ENCODE data around the gene THSD1. TPM values are rescaled to one million over a fixed set of nuclear protein-coding genes. Genes with fewer than 3 reads are reported as not detected.
A peak's percentile ranks its signal among the peaks of the same experiment; 100 is the strongest.
"Not testable (repeated sequence)": the region's sequence is repeated elsewhere in the genome, so short reads cannot be mapped to it uniquely, and the experiment has no call there.

The THSD1 gene
- total and polyA plus RNA-seq, 12 donors, result 3.8 to 9.3 (median 6.7) TPM

- Histone ChIP-seq H3K4me1 (peaks cover 0 to 8% (median 0%) of the 10 kb centered on the region in 9 donors), H3K9me3 (no peaks in the 10 kb centered on the region), H3K36me3 (no peaks in the 10 kb centered on the region), H3K27me3 (no peaks in the 10 kb centered on the region), H3K27ac (peak overlapping the region in 8 of 10 donors; percentile 1 to 47 (median 36)), H3K4me3 (peak overlapping the region in 5 of 10 donors; percentile 2 to 19 (median 10))
- WGBS, 2 donors, result 74 to 82% methylated on average over 10 of the region's 10 CpGs
- TF ChIP-seq CTCF (IDR thresholded peaks at IDR 0.05), result no peak
- ATAC-seq (peak in 6 of 8 donors; percentile 31 to 77 (median 67)), DNase-seq (no peak)
- intact Hi-C loops (cut with DNase I), result loop anchor here in 4 of 10 donors (5.0 to 10.0 kb wide), 2 partner anchors 108 to 111 kb away; partner anchors contain the start of genes VPS36 (in 4 of the 4) and CKAP2 (in 2 of the 4)
Observed at GRCh38 chr13:52344108-52344507, 61.9 kb downstream of the THSD1 start.

GRCh38 chr13:52342203-52342602, 63.8 kb downstream of the THSD1 start:
- WGBS, 2 donors, result 82 to 94% methylated on average over 3 of the region's 3 CpGs
- H3K27ac ChIP-seq, ATAC-seq, H3K9me3 ChIP-seq, H3K36me3 ChIP-seq, H3K27me3 ChIP-seq, H3K4me1 ChIP-seq, DNase-seq, H3K4me3 ChIP-seq: not testable (repeated sequence)
- intact Hi-C loops (cut with DNase I), result loop anchor here in 5 of 10 donors (2.0 to 10.0 kb wide), 3 partner anchors 109 to 113 kb away; partner anchors contain the start of genes VPS36 (in 5 of the 5) and CKAP2 (in 2 of the 5)

- H3K27me3 ChIP-seq; DNase-seq; H3K4me3 ChIP-seq; H3K36me3 ChIP-seq; H3K27ac ChIP-seq; intact Hi-C loops (cut with DNase I); H3K4me1 ChIP-seq; H3K9me3 ChIP-seq; ATAC-seq: not testable (repeated sequence)
- WGBS, 2 donors, result 79 to 87% methylated on average over 7 of the region's 7 CpGs
Observed at GRCh38 chr13:52337828-52338455, 68.0 kb downstream of the THSD1 start.

GRCh38 chr13:52334107-52334506, 71.9 kb downstream of the THSD1 start:
- ATAC-seq; intact Hi-C loops (cut with DNase I); H3K27me3 ChIP-seq; H3K27ac ChIP-seq; H3K4me1 ChIP-seq; H3K36me3 ChIP-seq; DNase-seq; H3K4me3 ChIP-seq; H3K9me3 ChIP-seq: not testable (repeated sequence)
- WGBS, 2 donors, result no CpG with 5 or more reads among the region's 22 CpGs

- not testable (repeated sequence) for H3K27ac ChIP-seq
Observed at GRCh38 chr13:52331844-52332243, 74.1 kb downstream of the THSD1 start.

More at GRCh38 chr13:52331844-52332243, 74.1 kb downstream of the THSD1 start:
- WGBS, 2 donors, result 85 to 92% methylated on average over 3 of the region's 6 CpGs
- H3K27me3 ChIP-seq; intact Hi-C loops (cut with DNase I); H3K9me3 ChIP-seq; H3K4me3 ChIP-seq; ATAC-seq; H3K4me1 ChIP-seq; H3K36me3 ChIP-seq; DNase-seq: not testable (repeated sequence)

Other genes with a start within 250 kb of the THSD1 start
- gene NEK3, start 246.6 kb downstream of the THSD1 start, total RNA-seq, result 1 to 10 TPM; 4.5 to 7.1 (median 5.8) TPM
- 10 to 100 TPM in 1 of 2 donors, 1 to 10 TPM in 1; 7.5 to 37.9 TPM for gene NEK3, start 246.6 kb downstream of the THSD1 start, polyA plus RNA-seq
- 10 to 100 TPM; 25.3 to 36.5 (median 32.7) TPM for gene VPS36, start 44.5 kb upstream of the THSD1 start, total RNA-seq
- gene VPS36, start 44.5 kb upstream of the THSD1 start, polyA plus RNA-seq, result 10 to 100 TPM; 14.4 to 19.7 TPM
- gene CKAP2, start 49.3 kb upstream of the THSD1 start, total RNA-seq, result 10 to 100 TPM in 5 of 10 donors, 1 to 10 TPM in 5; 3.8 to 15.7 (median 9.8) TPM
- 1 to 10 TPM; 1.4 to 1.8 TPM for gene CKAP2, start 49.3 kb upstream of the THSD1 start, polyA plus RNA-seq
- 1 to 10 TPM; 1.7 to 4.7 (median 3.4) TPM for gene HNRNPA1L2, start 236.3 kb upstream of the THSD1 start, total RNA-seq
- 1 to 10 TPM; 4.7 to 9.1 TPM for gene HNRNPA1L2, start 236.3 kb upstream of the THSD1 start, polyA plus RNA-seq
- gene SUGT1, start 246.7 kb upstream of the THSD1 start, total RNA-seq, result 10 to 100 TPM; 44.3 to 61.7 (median 53.9) TPM
- 10 to 100 TPM; 53.8 to 55.9 TPM for gene SUGT1, start 246.7 kb upstream of the THSD1 start, polyA plus RNA-seq